Measurements from ENCODE around the gene ACSF3. TPM values are rescaled to one million over a fixed set of nuclear protein-coding genes. Genes with fewer than 3 reads are reported as not detected.

ACSF3 gene
- total RNA-seq, 1 donor from 2014 or later: 35.7 TPM

DNA sequence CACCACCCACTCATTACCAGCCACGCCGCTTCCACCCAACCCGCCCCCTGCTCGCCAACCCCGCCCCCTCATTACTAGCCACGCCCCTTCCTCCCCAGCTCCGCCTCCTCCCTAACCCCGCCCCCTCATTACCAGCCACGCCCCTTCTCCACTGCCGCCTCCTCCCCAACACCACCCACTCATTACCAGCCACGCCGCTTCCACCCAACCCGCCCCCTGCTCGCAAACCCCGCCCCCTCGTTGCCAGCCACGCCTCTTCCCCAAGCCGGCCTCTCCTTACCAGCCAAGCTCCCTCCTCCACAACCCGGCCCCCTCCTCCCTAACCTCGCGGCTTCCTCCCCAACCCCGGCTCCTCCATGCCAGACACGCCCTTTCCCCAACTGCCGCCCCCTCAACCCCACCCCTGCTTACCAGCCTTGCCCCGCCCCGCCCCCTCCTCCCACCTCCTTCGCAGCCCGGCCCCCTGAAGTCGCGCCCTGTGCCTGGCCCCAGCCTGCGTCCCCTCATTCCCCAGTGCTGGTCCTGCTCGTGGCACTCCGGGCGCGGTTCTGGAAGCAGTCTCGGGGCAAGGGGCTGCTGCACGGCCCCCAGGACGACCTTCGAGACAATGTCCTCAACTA lies 99.4 kb downstream of the ACSF3 start:
- TF ChIP-seq, protein P1, sequence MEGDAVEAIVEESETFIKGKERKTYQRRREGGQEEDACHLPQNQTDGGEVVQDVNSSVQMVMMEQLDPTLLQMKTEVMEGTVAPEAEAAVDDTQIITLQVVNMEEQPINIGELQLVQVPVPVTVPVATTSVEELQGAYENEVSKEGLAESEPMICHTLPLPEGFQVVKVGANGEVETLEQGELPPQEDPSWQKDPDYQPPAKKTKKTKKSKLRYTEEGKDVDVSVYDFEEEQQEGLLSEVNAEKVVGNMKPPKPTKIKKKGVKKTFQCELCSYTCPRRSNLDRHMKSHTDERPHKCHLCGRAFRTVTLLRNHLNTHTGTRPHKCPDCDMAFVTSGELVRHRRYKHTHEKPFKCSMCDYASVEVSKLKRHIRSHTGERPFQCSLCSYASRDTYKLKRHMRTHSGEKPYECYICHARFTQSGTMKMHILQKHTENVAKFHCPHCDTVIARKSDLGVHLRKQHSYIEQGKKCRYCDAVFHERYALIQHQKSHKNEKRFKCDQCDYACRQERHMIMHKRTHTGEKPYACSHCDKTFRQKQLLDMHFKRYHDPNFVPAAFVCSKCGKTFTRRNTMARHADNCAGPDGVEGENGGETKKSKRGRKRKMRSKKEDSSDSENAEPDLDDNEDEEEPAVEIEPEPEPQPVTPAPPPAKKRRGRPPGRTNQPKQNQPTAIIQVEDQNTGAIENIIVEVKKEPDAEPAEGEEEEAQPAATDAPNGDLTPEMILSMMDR (IDR thresholded peaks at IDR 0.05; ENCODE audit: unreplicated experiment): no peak
- peaks cover 26% of the 10 kb centered on the region for H3K27me3 Mint-ChIP-seq (ENCODE audit: low read depth)
- H3K4me1 Mint-ChIP-seq: no peaks in the 10 kb centered on the region
- no peaks in the 10 kb centered on the region for H3K36me3 Mint-ChIP-seq
- peak in 1 of 2 experiments; percentile 71 for DNase-seq (ENCODE audit: low spot score in 2 of 2, unreplicated experiment in 2 of 2)
- no peak overlapping the region for H3K4me3 Mint-ChIP-seq
- H3K9me3 Mint-ChIP-seq: no peaks in the 10 kb centered on the region
- no peak overlapping the region for H3K27ac Mint-ChIP-seq

DNA sequence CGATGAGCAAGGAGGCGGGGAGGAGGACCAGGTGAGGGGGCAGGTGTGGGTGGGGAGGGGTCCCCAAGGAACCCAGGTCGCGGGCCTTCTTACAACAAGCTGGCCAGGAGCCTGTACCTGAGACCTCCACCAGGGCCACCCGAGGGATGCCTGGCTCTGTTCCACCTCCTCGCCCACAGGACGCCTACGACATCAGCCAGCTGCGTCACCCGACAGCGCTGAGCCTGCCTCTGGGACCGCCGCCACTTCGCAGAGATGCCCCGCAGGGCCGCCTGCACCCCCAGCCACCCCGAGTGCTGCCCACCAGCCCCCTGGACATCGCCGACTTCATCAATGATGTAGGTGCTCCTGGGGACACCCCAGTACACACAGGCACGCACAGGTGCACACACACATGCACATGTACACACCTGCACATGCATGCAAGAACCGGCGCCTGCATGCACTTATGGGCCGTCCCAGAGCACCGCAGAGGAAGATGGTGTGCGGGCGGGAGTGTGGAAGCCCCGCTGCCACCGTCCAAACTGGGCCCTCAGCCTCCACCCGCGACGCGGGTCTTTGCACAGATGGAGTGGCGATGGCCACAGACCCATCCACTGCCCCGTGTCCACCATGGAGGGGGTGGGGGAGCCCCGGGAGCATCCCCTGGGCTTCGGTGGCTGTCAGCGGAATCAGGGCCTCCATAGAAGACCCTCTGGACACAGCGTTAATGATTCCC lies 100.1 kb downstream of the ACSF3 start:
- Mint-ChIP-seq H3K36me3 (no peaks in the 10 kb centered on the region), H3K9me3 (no peaks in the 10 kb centered on the region), H3K27ac (no peak overlapping the region), H3K4me1 (no peaks in the 10 kb centered on the region), H3K27me3 (ENCODE audit: low read depth) (peaks cover 28% of the 10 kb centered on the region), H3K4me3 (no peak overlapping the region)
- TF ChIP-seq, protein P1 (IDR thresholded peaks at IDR 0.05; ENCODE audit: unreplicated experiment): no peak
- peak in 1 of 2 experiments; percentile 39 for DNase-seq (ENCODE audit: low spot score in 2 of 2, unreplicated experiment in 2 of 2)

DNA sequence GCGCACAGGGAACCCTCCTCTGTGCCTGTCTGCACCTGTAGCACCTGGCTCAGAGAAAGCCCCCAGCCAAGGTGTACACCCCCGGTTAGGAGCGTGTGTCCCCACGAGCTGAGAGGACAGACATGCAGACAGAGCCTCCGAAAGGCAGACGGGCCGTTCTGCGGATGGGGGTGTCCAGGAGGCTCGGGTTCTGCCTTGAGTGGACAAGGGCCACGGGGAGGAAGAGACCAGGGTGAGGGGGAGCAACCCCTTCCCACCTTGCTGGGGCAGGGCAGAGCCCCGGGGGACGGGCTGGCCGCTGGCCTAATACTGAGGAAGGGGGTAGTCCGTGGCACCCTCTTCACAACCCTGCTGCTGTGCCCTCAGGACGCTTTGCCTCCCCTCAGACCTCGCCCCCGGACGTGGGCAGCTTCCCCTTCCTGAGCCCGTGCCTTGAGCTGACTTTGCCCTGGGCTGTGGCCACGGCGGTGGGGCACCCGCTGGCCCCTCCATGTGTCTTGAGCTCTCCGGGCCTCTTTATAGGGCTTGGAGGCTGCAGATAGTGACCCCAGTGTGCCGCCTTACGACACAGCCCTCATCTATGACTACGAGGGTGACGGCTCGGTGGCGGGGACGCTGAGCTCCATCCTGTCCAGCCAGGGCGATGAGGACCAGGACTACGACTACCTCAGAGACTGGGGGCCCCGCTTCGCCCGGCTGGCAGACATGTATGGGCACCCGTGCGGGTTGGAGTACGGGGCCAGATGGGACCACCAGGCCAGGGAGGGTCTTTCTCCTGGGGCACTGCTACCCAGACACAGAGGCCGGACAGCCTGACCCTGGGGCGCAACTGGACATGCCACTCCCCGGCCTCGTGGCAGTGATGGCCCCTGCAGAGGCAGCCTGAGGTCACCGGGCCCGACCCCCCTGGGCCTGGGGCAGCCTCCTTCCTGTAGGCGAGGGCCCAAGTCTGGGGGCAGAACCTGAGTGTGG lies 101.0 kb downstream of the ACSF3 start:
- DNase-seq (ENCODE audit: low spot score in 2 of 2, unreplicated experiment in 2 of 2): peak in 1 of 2 experiments; percentile 35
- H3K27ac Mint-ChIP-seq: no peak overlapping the region
- no peak overlapping the region for H3K4me3 Mint-ChIP-seq
- peaks cover 33% of the 10 kb centered on the region for H3K27me3 Mint-ChIP-seq (ENCODE audit: low read depth)
- H3K4me1 Mint-ChIP-seq: no peaks in the 10 kb centered on the region
- H3K9me3 Mint-ChIP-seq: no peaks in the 10 kb centered on the region
- TF ChIP-seq, protein P1 (IDR thresholded peaks at IDR 0.05; ENCODE audit: unreplicated experiment): no peak
- H3K36me3 Mint-ChIP-seq: no peaks in the 10 kb centered on the region

DNA sequence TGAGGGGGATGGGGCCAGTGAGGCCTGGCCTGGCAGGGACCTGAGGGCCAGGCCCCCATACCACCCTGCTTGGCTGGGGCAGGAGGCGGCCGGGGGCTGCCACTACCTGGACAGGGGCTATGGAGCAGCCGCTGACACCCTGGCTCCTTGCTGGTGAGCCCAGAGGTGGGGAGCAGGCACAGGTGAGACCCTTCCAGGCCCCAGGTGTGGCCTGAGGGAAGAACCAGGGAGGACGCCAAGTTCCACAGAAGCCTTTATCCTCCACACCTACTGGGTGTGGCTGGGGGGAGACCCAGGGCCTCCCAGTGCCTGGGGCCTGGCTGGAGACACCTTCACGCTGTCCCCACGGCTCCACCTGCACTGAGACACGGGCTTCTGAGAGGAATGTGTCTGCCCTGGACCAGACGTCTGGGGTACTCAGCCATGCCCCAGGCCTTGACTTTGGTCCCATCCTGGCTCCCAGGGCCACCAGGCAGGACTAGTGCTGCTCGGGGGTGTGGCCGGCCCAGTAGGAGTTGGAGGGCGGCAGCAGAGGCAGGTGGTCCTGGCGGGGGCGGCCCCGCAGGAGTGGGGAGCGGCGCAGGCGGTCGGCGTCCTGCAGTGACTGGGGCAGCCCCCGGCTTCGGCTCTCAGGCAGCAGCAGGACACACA lies 102.0 kb downstream of the ACSF3 start:
- Mint-ChIP-seq H3K4me1 (peaks cover under 1% of the 10 kb centered on the region), H3K9me3 (no peaks in the 10 kb centered on the region), H3K4me3 (no peak overlapping the region), H3K27me3 (ENCODE audit: low read depth) (peaks cover 37% of the 10 kb centered on the region), H3K36me3 (no peaks in the 10 kb centered on the region), H3K27ac (no peak overlapping the region)
- peak in 1 of 2 experiments; percentile 37 for DNase-seq (ENCODE audit: low spot score in 2 of 2, unreplicated experiment in 2 of 2)
- TF ChIP-seq, protein P1 (IDR thresholded peaks at IDR 0.05; ENCODE audit: unreplicated experiment): no peak

DNA sequence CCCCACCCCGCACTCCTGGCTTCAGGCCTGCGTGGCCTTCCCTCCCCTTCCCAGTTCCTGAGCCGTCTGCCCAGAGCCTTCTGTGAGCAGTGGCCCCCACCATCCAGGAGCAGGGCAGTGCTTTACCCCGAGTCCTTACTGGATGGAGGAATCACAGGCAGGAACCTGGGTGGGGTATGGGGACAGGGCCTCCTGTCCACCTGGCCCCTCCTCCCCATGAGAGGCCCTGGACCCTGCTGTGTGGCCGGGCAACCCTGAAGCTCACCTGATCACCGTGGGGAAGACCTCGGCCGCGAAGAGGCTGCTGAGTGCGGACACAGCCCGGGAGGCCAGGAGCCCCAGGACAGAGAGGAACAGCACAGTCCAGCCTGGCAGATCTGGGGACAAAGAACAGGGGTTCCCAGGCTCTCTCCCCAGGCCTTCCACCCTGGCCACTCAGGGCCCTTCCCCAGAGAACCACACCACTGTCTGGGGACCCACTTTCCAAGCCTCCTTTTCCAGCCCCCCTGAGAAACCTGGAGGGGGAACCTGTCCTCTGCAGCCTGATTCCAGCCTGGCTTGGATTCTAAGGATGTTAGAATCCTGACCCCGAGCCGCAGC lies 103.5 kb downstream of the ACSF3 start:
- peaks cover 33% of the 10 kb centered on the region for H3K27me3 Mint-ChIP-seq (ENCODE audit: low read depth)
- TF ChIP-seq, protein P1 (IDR thresholded peaks at IDR 0.05; ENCODE audit: unreplicated experiment): no peak
- H3K27ac Mint-ChIP-seq: no peak overlapping the region
- no peak for DNase-seq (ENCODE audit: low spot score in 2 of 2, unreplicated experiment in 2 of 2)
- H3K36me3 Mint-ChIP-seq: no peaks in the 10 kb centered on the region
- no peak overlapping the region for H3K4me3 Mint-ChIP-seq
- peaks cover 3% of the 10 kb centered on the region for H3K4me1 Mint-ChIP-seq
- H3K9me3 Mint-ChIP-seq: no peaks in the 10 kb centered on the region
